Activated CD4-positive, alpha-beta T cell treated with anti-CD3 and anti-CD28 coated beads, Interleukin-2, Interleukin-6, amounts not matched to agents 100 ng/mL and 50 ng/mL, durations not matched to agents 16 hours and 8 hours (primary cell): ENCODE results near the gene MUC20.
A peak's percentile ranks its signal among the peaks of the same experiment; 100 is the strongest.
"Not testable (repeated sequence)": the region's sequence is repeated elsewhere in the genome, so short reads cannot be mapped to it uniquely, and the experiment has no call there.

Experiments used
- DNase-seq: peaks from one replicate; pipeline ENCODE4 v3.0.0-alpha.2; 2020

Gene MUC20

GRCh38 chr3:195720831-195721506 is at the start of gene MUC20:
TSS of gene MUC20 (plus strand) at chr3:195720978. CDS start at chr3:195721008, 30 bp downstream.
- DNase-seq, result not testable (repeated sequence)

GRCh38 chr3:195671283-195671682 is 49.5 kb upstream of the MUC20 start:
- not testable (repeated sequence) for DNase-seq

- not testable (repeated sequence) for DNase-seq
Observed at GRCh38 chr3:195673711-195674110, 47.1 kb upstream of the MUC20 start.

GRCh38 chr3:195678391-195679015 is 42.3 kb upstream of the MUC20 start:
- DNase-seq, result not testable (repeated sequence)

- not testable (repeated sequence) for DNase-seq
Observed at GRCh38 chr3:195680690-195681089, 40.1 kb upstream of the MUC20 start.

- DNase-seq, result not testable (repeated sequence)
Observed at GRCh38 chr3:195681458-195682103, 39.2 kb upstream of the MUC20 start.

GRCh38 chr3:195682104-195682742 is 38.6 kb upstream of the MUC20 start:
- DNase-seq, result not testable (repeated sequence)

- DNase-seq, result not testable (repeated sequence)
Observed at GRCh38 chr3:195683722-195684526, 36.9 kb upstream of the MUC20 start.

- not testable (repeated sequence) for DNase-seq
Observed at GRCh38 chr3:195684527-195685257, 36.1 kb upstream of the MUC20 start.

- DNase-seq, result peak; percentile 30
Observed at GRCh38 chr3:195686537-195687208, 34.1 kb upstream of the MUC20 start.

- peak; percentile 67 for DNase-seq
Observed at GRCh38 chr3:195687209-195687760, 33.5 kb upstream of the MUC20 start.

- DNase-seq, result not testable (repeated sequence)
Observed at GRCh38 chr3:195688471-195689183, 32.2 kb upstream of the MUC20 start.

GRCh38 chr3:195689184-195690070 is 31.4 kb upstream of the MUC20 start:
- not testable (repeated sequence) for DNase-seq

- DNase-seq, result no peak
Observed at GRCh38 chr3:195690951-195691350, 29.8 kb upstream of the MUC20 start.

GRCh38 chr3:195691596-195692353 is 29.0 kb upstream of the MUC20 start:
- peak; percentile 62 for DNase-seq

GRCh38 chr3:195692354-195692685 is 28.5 kb upstream of the MUC20 start:
- no peak for DNase-seq

- DNase-seq, result no peak
Observed at GRCh38 chr3:195692781-195693427, 27.9 kb upstream of the MUC20 start.
